Measurements from ENCODE around the gene ZBTB25.

DNA sequence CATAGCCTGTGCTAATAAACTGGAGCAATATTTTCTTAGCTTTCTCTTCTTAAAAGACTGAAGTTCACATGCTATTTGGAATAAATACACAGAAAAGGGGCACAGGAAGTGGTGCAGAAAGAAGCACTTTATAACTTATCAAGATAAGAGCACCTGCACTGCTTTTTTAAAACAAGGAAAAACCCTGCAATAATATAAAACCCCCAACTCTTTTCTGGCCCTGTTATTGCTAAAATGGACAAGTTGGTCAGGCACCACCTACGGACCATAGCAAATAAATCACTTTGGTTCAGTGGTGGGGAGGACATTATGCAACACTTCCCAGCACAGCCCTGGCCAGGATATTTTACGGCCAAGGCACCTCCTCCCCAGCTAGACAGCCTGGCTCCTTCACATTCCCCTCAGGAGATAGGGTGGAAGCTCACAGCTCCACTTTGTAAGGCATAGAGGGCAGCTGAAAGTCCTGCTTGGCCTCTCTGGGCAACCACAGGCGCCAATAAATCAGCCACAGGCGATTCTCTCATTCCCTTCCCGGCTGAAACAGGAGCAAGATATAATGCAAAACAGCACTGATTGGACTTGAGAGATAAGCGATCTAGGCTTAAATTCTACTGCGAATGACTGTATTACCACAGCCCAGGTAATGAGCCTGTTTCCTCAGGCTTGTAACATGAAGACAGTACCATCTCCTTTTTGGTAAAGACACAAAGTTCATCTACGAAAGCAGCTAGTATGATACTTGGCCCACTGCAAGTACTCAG is 2.0 kb downstream of the ZBTB25 start:
- TF ChIP-seq, protein P1, sequence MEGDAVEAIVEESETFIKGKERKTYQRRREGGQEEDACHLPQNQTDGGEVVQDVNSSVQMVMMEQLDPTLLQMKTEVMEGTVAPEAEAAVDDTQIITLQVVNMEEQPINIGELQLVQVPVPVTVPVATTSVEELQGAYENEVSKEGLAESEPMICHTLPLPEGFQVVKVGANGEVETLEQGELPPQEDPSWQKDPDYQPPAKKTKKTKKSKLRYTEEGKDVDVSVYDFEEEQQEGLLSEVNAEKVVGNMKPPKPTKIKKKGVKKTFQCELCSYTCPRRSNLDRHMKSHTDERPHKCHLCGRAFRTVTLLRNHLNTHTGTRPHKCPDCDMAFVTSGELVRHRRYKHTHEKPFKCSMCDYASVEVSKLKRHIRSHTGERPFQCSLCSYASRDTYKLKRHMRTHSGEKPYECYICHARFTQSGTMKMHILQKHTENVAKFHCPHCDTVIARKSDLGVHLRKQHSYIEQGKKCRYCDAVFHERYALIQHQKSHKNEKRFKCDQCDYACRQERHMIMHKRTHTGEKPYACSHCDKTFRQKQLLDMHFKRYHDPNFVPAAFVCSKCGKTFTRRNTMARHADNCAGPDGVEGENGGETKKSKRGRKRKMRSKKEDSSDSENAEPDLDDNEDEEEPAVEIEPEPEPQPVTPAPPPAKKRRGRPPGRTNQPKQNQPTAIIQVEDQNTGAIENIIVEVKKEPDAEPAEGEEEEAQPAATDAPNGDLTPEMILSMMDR (IDR thresholded peaks at IDR 0.05): peak in 1 of 4 experiments; percentile 6
- peak; percentile 39 to 45 for TF ChIP-seq POLR2A (IDR thresholded peaks at IDR 0.05)
